Ascending aorta (tissue), 2 donors: ENCODE results near the gene PLCH1. TPM values are rescaled to one million over a fixed set of nuclear protein-coding genes. Genes with fewer than 3 reads are reported as not detected.

ENCODE experiments used
- DNase-seq, 2 donors: peaks; one replicate each; pipeline ENCODE4 v3.0.0-alpha.2; 2019; ENCODE audit warnings: low spot score in 2 of 2
- H3K27ac ChIP-seq, 2 donors: fragments of 200-600 bp; sonication (generic); one replicate each; pipeline ENCODE4 v1.5.1; 2016 to 2017; ENCODE audit warnings: mild to moderate bottlenecking in 1 of 2
- H3K27me3 ChIP-seq: fragments of 200-600 bp; sonication (generic); one replicate; pipeline ENCODE4 v1.5.1; 2017
- H3K36me3 ChIP-seq, 2 donors: fragments of 200-600 bp; sonication (generic); one replicate each; pipeline ENCODE4 v1.5.1; 2016
- H3K4me1 ChIP-seq, 2 donors: fragments of 200-600 bp; sonication (generic); one replicate each; pipeline ENCODE4 v1.5.1; 2016 to 2017; ENCODE audit warnings: mild to moderate bottlenecking in 1 of 2
- H3K4me3 ChIP-seq, 2 donors: fragments of 200-600 bp; sonication (generic); one replicate each; pipeline ENCODE4 v1.5.1; 2016 to 2017; ENCODE audit warnings: mild to moderate bottlenecking in 1 of 2
- H3K9me3 ChIP-seq, 2 donors: fragments of 200-600 bp; sonication (generic); one replicate each; pipeline ENCODE4 v1.5.1; 2016
- CTCF ChIP-seq, 3 experiments: fragments of 200-600 bp in 2 of 3; fragments of 450-650 bp in 1 of 3; sonication (generic) in 2 of 3; IDR thresholded peaks; one replicate each; pipeline ENCODE4 v1.5.1; 2016 to 2019; ENCODE audit warnings: antibody characterized with exemption in 3 of 3, mild to moderate bottlenecking in 1 of 3, moderate library complexity in 1 of 3
- intact Hi-C: fragments of 100-400 bp; cut with DNase I; formaldehyde crosslinking; loops from one replicate; pipeline ENCODE4 v1.15.1; 2023
- total RNA-seq: library from RNA; depleted of rRNA; stranded (reverse); fragments of >200 nt; gene quantifications from one replicate; pipeline ENCODE4 v1.1.0, GENCODE V29; 2016

PLCH1 gene
- total RNA-seq, 1 donor from 2014 or later: not detected

GRCh38 chr3:155745795-155746550 lies 1.1 kb upstream of the PLCH1 start:
- peaks cover 0 to 7% of the 10 kb centered on the region in 2 donors for H3K4me1 ChIP-seq
- peak overlapping the region; percentile 56 to 71 for H3K4me3 ChIP-seq
- TF ChIP-seq CTCF (IDR thresholded peaks at IDR 0.05): no peak
- DNase-seq: peak in 1 of 2 donors; percentile 62
- intact Hi-C loops: no loop called here
- H3K36me3 ChIP-seq: no peaks in the 10 kb centered on the region
- peak overlapping the region in 1 of 2 donors; percentile 6 for H3K27ac ChIP-seq
- no peaks in the 10 kb centered on the region for H3K27me3 ChIP-seq
- no peaks in the 10 kb centered on the region for H3K9me3 ChIP-seq

GRCh38 chr3:155744010-155744625 lies 753 bp downstream of the PLCH1 start:
- Histone ChIP-seq H3K4me1 (peaks cover 0 to 7% of the 10 kb centered on the region in 2 donors), H3K9me3 (no peaks in the 10 kb centered on the region), H3K4me3 (peak overlapping the region; percentile 56 to 71), H3K27me3 (no peaks in the 10 kb centered on the region), H3K27ac (no peak overlapping the region), H3K36me3 (no peaks in the 10 kb centered on the region)
- no peak for TF ChIP-seq CTCF (IDR thresholded peaks at IDR 0.05)
- intact Hi-C loops: no loop called here
- DNase-seq: peak in 1 of 2 donors; percentile 63

GRCh38 chr3:155743606-155744005 lies 1.3 kb downstream of the PLCH1 start:
- H3K9me3 ChIP-seq: no peaks in the 10 kb centered on the region
- H3K36me3 ChIP-seq: no peaks in the 10 kb centered on the region
- H3K4me1 ChIP-seq: peaks cover 0 to 7% of the 10 kb centered on the region in 2 donors
- no peak overlapping the region for H3K27ac ChIP-seq
- H3K27me3 ChIP-seq: no peaks in the 10 kb centered on the region
- DNase-seq: no peak
- TF ChIP-seq CTCF (IDR thresholded peaks at IDR 0.05): no peak
- intact Hi-C loops: no loop called here
- H3K4me3 ChIP-seq: peak overlapping the region; percentile 56 to 71

GRCh38 chr3:155742349-155742965 lies 2.4 kb downstream of the PLCH1 start:
- H3K4me1 ChIP-seq: peaks cover 0 to 7% of the 10 kb centered on the region in 2 donors
- no peaks in the 10 kb centered on the region for H3K36me3 ChIP-seq
- no peak for TF ChIP-seq CTCF (IDR thresholded peaks at IDR 0.05)
- intact Hi-C loops: no loop called here
- no peak overlapping the region for H3K27ac ChIP-seq
- H3K9me3 ChIP-seq: no peaks in the 10 kb centered on the region
- DNase-seq: no peak
- no peaks in the 10 kb centered on the region for H3K27me3 ChIP-seq
- no peak overlapping the region for H3K4me3 ChIP-seq

- no peak for TF ChIP-seq CTCF (IDR thresholded peaks at IDR 0.05)
- no peaks in the 10 kb centered on the region for H3K9me3 ChIP-seq
- H3K4me1 ChIP-seq: peaks cover 0 to 7% of the 10 kb centered on the region in 2 donors
- no peak overlapping the region for H3K4me3 ChIP-seq
- no peak overlapping the region for H3K27ac ChIP-seq
- intact Hi-C loops: no loop called here
- no peaks in the 10 kb centered on the region for H3K36me3 ChIP-seq
- no peak for DNase-seq
- H3K27me3 ChIP-seq: no peaks in the 10 kb centered on the region
Measured at GRCh38 chr3:155741603-155742002, 3.3 kb downstream of the PLCH1 start.
